ENCODE measurements around the gene FAM241B.

Gene FAM241B

DNA sequence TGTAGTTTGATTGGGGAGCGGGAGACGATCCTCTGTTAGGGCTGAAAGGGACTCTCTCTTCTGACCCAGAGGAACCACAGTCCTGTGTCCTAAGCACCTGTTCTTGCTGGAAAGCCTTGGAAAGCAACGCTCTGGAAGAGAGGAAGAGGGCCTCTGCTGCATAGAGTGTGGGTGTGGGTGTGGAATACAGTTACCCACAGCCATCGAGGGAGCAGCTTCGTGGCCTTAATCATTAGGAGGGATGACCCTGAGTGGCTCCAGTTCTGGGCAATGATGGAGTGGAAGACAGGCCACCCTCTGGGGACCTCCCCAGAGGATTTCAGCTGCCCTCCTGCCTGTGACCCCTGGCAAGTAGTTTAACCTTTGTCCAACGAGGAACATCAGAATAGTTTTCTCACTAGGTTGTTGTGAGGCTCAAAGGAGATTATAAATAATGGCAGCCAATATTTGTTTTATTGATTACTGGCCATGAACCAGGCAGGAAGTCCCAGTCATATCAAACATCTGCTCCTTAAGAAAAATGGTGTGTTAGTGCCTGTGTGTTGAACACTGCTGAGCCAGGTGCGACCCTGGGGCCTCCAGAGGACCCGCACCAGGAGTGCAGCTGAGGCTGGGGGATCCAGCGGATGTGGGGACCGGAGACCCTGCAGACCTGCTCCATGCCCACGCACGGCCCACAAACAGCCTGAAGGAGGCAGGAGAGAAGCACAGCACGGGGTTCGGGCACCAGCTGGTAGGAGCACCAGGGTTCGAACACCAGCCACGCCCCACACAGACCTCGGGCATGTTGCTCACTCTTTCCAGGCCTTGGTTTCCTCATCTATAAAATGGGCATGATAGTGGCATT, 35.6 kb downstream of the FAM241B start:
- H3K27me3 ChIP-seq (replicated peaks; ENCODE audit: insufficient read depth, low read length) = peaks cover 96% of the 10 kb centered on the region
- H3K79me2 ChIP-seq (ENCODE audit: low read length) = no peaks in the 10 kb centered on the region
- TF ChIP-seq, protein P1, sequence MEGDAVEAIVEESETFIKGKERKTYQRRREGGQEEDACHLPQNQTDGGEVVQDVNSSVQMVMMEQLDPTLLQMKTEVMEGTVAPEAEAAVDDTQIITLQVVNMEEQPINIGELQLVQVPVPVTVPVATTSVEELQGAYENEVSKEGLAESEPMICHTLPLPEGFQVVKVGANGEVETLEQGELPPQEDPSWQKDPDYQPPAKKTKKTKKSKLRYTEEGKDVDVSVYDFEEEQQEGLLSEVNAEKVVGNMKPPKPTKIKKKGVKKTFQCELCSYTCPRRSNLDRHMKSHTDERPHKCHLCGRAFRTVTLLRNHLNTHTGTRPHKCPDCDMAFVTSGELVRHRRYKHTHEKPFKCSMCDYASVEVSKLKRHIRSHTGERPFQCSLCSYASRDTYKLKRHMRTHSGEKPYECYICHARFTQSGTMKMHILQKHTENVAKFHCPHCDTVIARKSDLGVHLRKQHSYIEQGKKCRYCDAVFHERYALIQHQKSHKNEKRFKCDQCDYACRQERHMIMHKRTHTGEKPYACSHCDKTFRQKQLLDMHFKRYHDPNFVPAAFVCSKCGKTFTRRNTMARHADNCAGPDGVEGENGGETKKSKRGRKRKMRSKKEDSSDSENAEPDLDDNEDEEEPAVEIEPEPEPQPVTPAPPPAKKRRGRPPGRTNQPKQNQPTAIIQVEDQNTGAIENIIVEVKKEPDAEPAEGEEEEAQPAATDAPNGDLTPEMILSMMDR (IDR thresholded peaks at IDR 0.05; ENCODE audit: low read length) = no peak
- TF ChIP-seq EZH2phosphoT487 (IDR thresholded peaks at IDR 0.05; ENCODE audit: low read length) = no peak
- TF ChIP-seq EZH2 (optimal IDR thresholded peaks at IDR 0.05; ENCODE audit: low read depth, low read length) = no peak
- no peaks in the 10 kb centered on the region for H3K4me1 ChIP-seq (ENCODE audit: low read length)
- H3K27ac ChIP-seq (ENCODE audit: low read length) = no peak overlapping the region
- no peak overlapping the region for H3K4me3 ChIP-seq (ENCODE audit: low read length)
- no peak for DNase-seq
- no peaks in the 10 kb centered on the region for H3K9me3 ChIP-seq (replicated peaks; ENCODE audit: insufficient read depth, low read length)
- no peaks in the 10 kb centered on the region for H3K9me2 ChIP-seq (replicated peaks; ENCODE audit: insufficient read depth, low read length)
- no peak overlapping the region for H2AFZ ChIP-seq (ENCODE audit: low read length)
- no peaks in the 10 kb centered on the region for H3F3A ChIP-seq (ENCODE audit: insufficient read depth, low read length)
- H3K9ac ChIP-seq (ENCODE audit: low read length) = no peak overlapping the region
- no peaks in the 10 kb centered on the region for H4K20me1 ChIP-seq (ENCODE audit: insufficient read depth, low read length)
- no peak overlapping the region for H3K4me2 ChIP-seq (ENCODE audit: low read depth, low read length)
- no peaks in the 10 kb centered on the region for H3K36me3 ChIP-seq (replicated peaks; ENCODE audit: insufficient read depth, low read length)

DNA sequence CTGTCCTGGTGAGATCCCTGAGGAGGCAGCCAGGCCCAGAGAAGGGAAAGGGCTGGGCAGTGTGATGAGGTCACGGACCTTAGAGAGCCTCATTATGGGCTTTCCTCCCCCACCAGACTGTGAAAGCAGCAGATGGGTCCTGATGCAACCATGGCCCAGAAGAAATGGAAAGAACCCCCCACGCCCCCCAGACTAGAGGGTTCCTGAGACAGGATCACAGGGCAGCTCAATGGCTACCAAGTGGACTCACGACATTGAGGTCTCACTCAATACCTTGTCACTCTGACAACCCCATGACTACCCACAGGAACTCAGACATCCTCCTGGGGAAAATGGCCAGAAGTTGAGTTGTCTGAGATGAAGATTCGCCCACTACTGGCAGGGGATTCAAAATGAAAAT, 36.7 kb downstream of the FAM241B start:
- Histone ChIP-seq H3K27me3 (replicated peaks; ENCODE audit: insufficient read depth, low read length) (peaks cover 85% of the 10 kb centered on the region), H3K27ac (ENCODE audit: low read length) (no peak overlapping the region), H2AFZ (ENCODE audit: low read length) (no peak overlapping the region), H3K9ac (ENCODE audit: low read length) (no peak overlapping the region), H4K20me1 (ENCODE audit: insufficient read depth, low read length) (no peaks in the 10 kb centered on the region), H3K4me2 (ENCODE audit: low read depth, low read length) (no peak overlapping the region), H3F3A (ENCODE audit: insufficient read depth, low read length) (no peaks in the 10 kb centered on the region), H3K4me3 (ENCODE audit: low read length) (no peak overlapping the region), H3K9me3 (replicated peaks; ENCODE audit: insufficient read depth, low read length) (no peaks in the 10 kb centered on the region), H3K9me2 (replicated peaks; ENCODE audit: insufficient read depth, low read length) (no peaks in the 10 kb centered on the region), H3K4me1 (ENCODE audit: low read length) (no peaks in the 10 kb centered on the region), H3K79me2 (ENCODE audit: low read length) (no peaks in the 10 kb centered on the region), H3K36me3 (replicated peaks; ENCODE audit: insufficient read depth, low read length) (no peaks in the 10 kb centered on the region)
- DNase-seq = no peak
- no peak for TF ChIP-seq EZH2 (optimal IDR thresholded peaks at IDR 0.05; ENCODE audit: low read depth, low read length)
- TF ChIP-seq, protein P1 (IDR thresholded peaks at IDR 0.05; ENCODE audit: low read length) = no peak
- TF ChIP-seq EZH2phosphoT487 (IDR thresholded peaks at IDR 0.05; ENCODE audit: low read length) = no peak

DNA sequence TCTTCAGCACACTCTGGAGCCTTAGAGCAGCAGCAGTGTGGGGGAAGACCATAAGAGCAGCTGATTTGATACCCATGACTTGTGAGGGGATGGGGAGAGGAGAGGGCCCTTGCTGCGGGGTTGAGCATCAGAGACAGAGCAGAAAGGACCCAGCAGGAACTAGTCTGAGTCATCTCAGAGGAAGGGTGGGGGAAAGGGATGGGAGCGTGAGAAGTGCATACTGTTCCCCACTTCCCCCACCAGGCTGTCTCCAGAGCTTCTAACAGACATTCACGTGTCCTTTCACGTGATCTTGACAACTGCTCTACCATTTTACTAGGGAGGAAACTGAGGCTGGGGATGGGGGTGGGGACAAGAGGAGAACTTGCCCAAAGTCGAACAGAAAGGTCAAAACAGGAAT, 38.7 kb downstream of the FAM241B start:
- H3K9ac ChIP-seq (ENCODE audit: low read length) = no peak overlapping the region
- no peak overlapping the region for H3K4me2 ChIP-seq (ENCODE audit: low read depth, low read length)
- no peaks in the 10 kb centered on the region for H3K36me3 ChIP-seq (replicated peaks; ENCODE audit: insufficient read depth, low read length)
- H4K20me1 ChIP-seq (ENCODE audit: insufficient read depth, low read length) = no peaks in the 10 kb centered on the region
- no peaks in the 10 kb centered on the region for H3K4me1 ChIP-seq (ENCODE audit: low read length)
- TF ChIP-seq EZH2phosphoT487 (IDR thresholded peaks at IDR 0.05; ENCODE audit: low read length) (no peak), EZH2 (optimal IDR thresholded peaks at IDR 0.05; ENCODE audit: low read depth, low read length) (no peak)
- TF ChIP-seq, protein P1 (IDR thresholded peaks at IDR 0.05; ENCODE audit: low read length) = no peak
- H3K9me3 ChIP-seq (replicated peaks; ENCODE audit: insufficient read depth, low read length) = no peaks in the 10 kb centered on the region
- DNase-seq = no peak
- no peaks in the 10 kb centered on the region for H3K9me2 ChIP-seq (replicated peaks; ENCODE audit: insufficient read depth, low read length)
- no peaks in the 10 kb centered on the region for H3K79me2 ChIP-seq (ENCODE audit: low read length)
- H3F3A ChIP-seq (ENCODE audit: insufficient read depth, low read length) = no peaks in the 10 kb centered on the region
- H2AFZ ChIP-seq (ENCODE audit: low read length) = no peak overlapping the region
- H3K4me3 ChIP-seq (ENCODE audit: low read length) = no peak overlapping the region
- H3K27ac ChIP-seq (ENCODE audit: low read length) = no peak overlapping the region
- H3K27me3 ChIP-seq (replicated peaks; ENCODE audit: insufficient read depth, low read length) = peaks cover 70% of the 10 kb centered on the region

All from MM.1S (cell line).